GM12872 (cell line): Measurements from ENCODE around the gene DPYSL4.

Experiments used
- CTCF ChIP-seq: IDR thresholded peaks from 3 replicates; pipeline ENCODE4 v1.5.1; 2011; ENCODE audit warnings: low read depth, mild to moderate bottlenecking, low read length, moderate library complexity; ENCODE audit not compliant: insufficient read depth

Gene DPYSL4

GRCh38 chr10:132199854-132200311, 13.1 kb downstream of the DPYSL4 start:
- no peak for TF ChIP-seq CTCF

- TF ChIP-seq CTCF = no peak
These were observed 13.8 kb downstream of the DPYSL4 start for GRCh38 chr10:132200344-132201110.

GRCh38 chr10:132201111-132201969, 14.6 kb downstream of the DPYSL4 start:
- no peak for TF ChIP-seq CTCF

GRCh38 chr10:132202070-132202970, 15.6 kb downstream of the DPYSL4 start:
- no peak for TF ChIP-seq CTCF

GRCh38 chr10:132203256-132204077, 16.7 kb downstream of the DPYSL4 start:
- TF ChIP-seq CTCF = no peak

- no peak for TF ChIP-seq CTCF
These were observed 17.5 kb downstream of the DPYSL4 start for GRCh38 chr10:132204078-132204780.
